HepG2 (cell line): ENCODE data around the gene LDB3. TPM values are rescaled to one million over a fixed set of nuclear protein-coding genes. Genes with fewer than 3 reads are reported as not detected.

Source experiments
- ATF5 ChIP-seq: sonication (generic); formaldehyde crosslinking; IDR thresholded peaks from 2 replicates; pipeline ENCODE4 v1.4.0; 2020; ENCODE audit warnings: mild to moderate bottlenecking, low read depth, missing genetic modification reagents
- BRD4 ChIP-seq: sonication (generic); formaldehyde crosslinking; IDR thresholded peaks from 2 replicates; pipeline ENCODE4 v1.4.0; 2020; ENCODE audit warnings: missing genetic modification reagents
- E2F2 ChIP-seq: sonication (generic); formaldehyde crosslinking; IDR thresholded peaks from 2 replicates; pipeline ENCODE4 v1.4.0; 2020; ENCODE audit warnings: missing genetic modification reagents, borderline replicate concordance
- HNRNPLL ChIP-seq: fragments of 200-400 bp; formaldehyde crosslinking; IDR thresholded peaks from 2 replicates; pipeline ENCODE4 v1.6.1; 2017; ENCODE audit warnings: mild to moderate bottlenecking, low read depth, low read length; ENCODE audit not compliant: poor library complexity, severe bottlenecking
- IKZF4 ChIP-seq: sonication (generic); formaldehyde crosslinking; IDR thresholded peaks from 2 replicates; pipeline ENCODE4 v1.5.1; 2020; ENCODE audit warnings: borderline replicate concordance, mild to moderate bottlenecking, low read depth, missing genetic modification reagents; ENCODE audit errors: not compliant biosample characterization
- KMT2A ChIP-seq: sonication (generic); formaldehyde crosslinking; IDR thresholded peaks from 2 replicates; pipeline ENCODE4 v1.4.0; 2020; ENCODE audit warnings: missing genetic modification reagents
- PATZ1 ChIP-seq: sonication (generic); formaldehyde crosslinking; IDR thresholded peaks from 2 replicates; pipeline ENCODE4 v1.4.0; 2020; ENCODE audit warnings: missing genetic modification reagents
- SNRNP70 ChIP-seq: fragments of 200-400 bp; formaldehyde crosslinking; IDR thresholded peaks from 2 replicates; pipeline ENCODE4 v1.6.1; 2017; ENCODE audit warnings: mild to moderate bottlenecking, low read depth, low read length, moderate library complexity
- STAG1 ChIP-seq: sonication (generic); formaldehyde crosslinking; IDR thresholded peaks from 2 replicates; pipeline ENCODE4 v1.4.0; 2020; ENCODE audit warnings: missing genetic modification reagents
- ZBTB14 ChIP-seq: sonication (generic); formaldehyde crosslinking; IDR thresholded peaks from 2 replicates; pipeline ENCODE4 v1.4.0; 2020; ENCODE audit warnings: missing genetic modification reagents
- ZFP36L2 ChIP-seq: sonication (generic); formaldehyde crosslinking; IDR thresholded peaks from 2 replicates; pipeline ENCODE4 v1.4.0; 2020; ENCODE audit warnings: missing genetic modification reagents
- ZNF33A ChIP-seq: sonication (generic); formaldehyde crosslinking; IDR thresholded peaks from 2 replicates; pipeline ENCODE4 v1.5.1; 2020; ENCODE audit warnings: missing genetic modification reagents, mild to moderate bottlenecking, moderate library complexity, borderline replicate concordance
- ZNF503 ChIP-seq: sonication (generic); formaldehyde crosslinking; IDR thresholded peaks from 2 replicates; pipeline ENCODE4 v1.4.0; 2020; ENCODE audit warnings: missing genetic modification reagents
- polyA plus RNA-seq, 8 experiments: library from polyadenylated mRNA; depleted of rRNA in 3 of 8; stranded (reverse) in 7 of 8; unstranded in 1 of 8; fragments of >200 nt; fragmentation: Illumina TruSeq in 4 of 8; extraction: Trizol in 4 of 8; gene quantifications; 2 replicates each; pipeline versions ENCODE4 v1.2.1 to v1.2.3, GENCODE V29; 2011 to 2016; ENCODE audit warnings: low read depth in 4 of 8, missing spikeins in 1 of 8, mixed read lengths in 1 of 8; ENCODE audit not compliant: insufficient read depth in 1 of 8
- total RNA-seq, 5 experiments: library from RNA; depleted of rRNA; stranded (reverse); fragments of >200 nt; fragmentation: Illumina TruSeq; extraction: Trizol; gene quantifications; 2 replicates each; pipeline ENCODE4 v1.2.3, GENCODE V29; 2016; ENCODE audit warnings: low read depth in 1 of 5

Gene LDB3
- total and polyA plus RNA-seq, 2 of the 13 experiments (the other 11 are each of a cell fraction or from before 2014, with no cell fraction given): not detected

GRCh38 chr10:86684331-86685097 lies 16.2 kb downstream of the LDB3 start (continued):
- TF ChIP-seq ZBTB14 (no peak), E2F2 (CRISPR knock-in tag) (no peak), KMT2A (CRISPR knock-in tag) (no peak), IKZF4 (CRISPR knock-in tag) (no peak), ZNF503 (CRISPR knock-in tag) (no peak), PATZ1 (CRISPR knock-in tag) (peak; percentile 69), HNRNPLL (no peak), ATF5 (CRISPR knock-in tag) (no peak), BRD4 (CRISPR knock-in tag) (no peak), STAG1 (CRISPR knock-in tag) (peak; percentile 56), SNRNP70 (no peak), ZFP36L2 (no peak), ZNF33A (CRISPR knock-in tag) (no peak)
